Measurements from ENCODE around the gene RPP25L.

RPP25L gene

DNA sequence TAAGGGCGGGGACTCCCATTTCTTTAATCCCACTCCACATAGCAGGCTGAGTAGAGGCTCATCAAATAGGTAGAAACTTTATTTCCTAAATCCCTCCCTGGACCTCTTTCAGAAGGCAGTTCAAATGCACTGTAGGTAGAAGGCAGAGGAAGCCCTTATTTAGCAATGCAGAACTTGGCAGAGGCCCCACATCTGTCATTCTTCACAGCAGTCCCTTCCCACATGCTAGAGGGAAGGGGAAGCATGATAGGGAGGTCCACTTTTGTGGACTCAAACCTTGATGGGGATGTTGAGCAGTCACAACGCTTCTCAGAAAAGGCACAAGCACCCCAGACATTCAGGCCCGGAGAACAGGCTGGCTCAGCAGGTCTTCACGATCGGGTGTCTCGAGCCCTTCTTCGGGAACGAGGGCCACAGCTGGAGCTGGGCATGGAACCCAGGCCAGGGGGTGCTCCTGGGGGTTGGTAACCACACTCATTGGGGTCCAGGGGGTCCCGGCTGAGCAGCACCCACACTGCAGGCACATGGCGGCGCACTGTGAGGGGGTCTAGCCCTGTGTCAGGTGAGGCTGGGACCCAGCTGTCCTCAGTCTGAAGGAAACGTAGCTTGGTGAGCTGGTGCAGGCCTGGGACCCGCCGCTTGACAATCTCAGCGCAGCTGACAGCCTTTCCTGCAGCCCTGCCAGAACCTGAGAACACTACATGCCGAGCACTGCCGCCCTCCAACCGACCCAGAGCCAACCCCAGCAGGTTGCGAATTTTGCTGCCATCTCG, 1.3 kb downstream of the RPP25L start:
- DNase-seq, result no peak

DNA sequence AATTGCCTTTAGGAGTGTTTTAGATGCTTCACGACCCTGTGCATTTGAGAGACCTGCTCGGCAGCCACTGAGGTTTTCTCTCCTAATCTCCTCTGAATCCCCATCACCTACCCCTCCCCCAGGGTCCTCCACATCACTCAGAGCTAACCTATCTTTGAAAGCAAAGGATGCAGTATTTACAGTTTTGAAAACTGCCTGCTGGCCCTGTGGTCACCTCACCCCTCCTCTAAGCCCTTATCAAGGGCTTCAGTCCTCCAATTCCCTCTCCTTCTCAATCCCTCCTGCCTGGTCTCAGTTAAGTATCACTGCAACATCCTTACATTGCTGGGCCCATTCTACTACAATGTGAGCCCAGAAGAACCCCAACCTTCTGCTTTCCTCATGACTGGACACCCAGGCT, 4.6 kb downstream of the RPP25L start:
- no peak for DNase-seq

DNA sequence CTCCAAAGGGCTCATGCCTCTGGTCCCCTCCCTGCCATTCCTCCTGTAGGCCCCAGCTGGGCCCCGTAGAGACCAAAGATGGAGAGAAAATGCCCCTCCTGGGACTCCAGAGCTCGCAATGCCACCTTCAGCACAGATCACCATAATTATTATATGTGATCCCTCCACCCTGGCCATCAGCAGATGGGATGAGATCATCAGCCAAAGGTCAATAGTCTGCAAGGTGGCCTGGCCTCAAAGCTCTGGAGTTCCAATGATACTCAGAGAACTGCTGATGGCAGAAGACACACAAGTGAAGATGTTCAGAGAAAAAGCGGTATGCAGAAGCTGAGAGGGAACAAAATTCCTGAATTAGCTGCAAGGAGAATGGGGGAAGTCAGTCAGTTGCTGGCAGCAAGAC, 5.0 kb downstream of the RPP25L start:
- DNase-seq, result no peak

DNA sequence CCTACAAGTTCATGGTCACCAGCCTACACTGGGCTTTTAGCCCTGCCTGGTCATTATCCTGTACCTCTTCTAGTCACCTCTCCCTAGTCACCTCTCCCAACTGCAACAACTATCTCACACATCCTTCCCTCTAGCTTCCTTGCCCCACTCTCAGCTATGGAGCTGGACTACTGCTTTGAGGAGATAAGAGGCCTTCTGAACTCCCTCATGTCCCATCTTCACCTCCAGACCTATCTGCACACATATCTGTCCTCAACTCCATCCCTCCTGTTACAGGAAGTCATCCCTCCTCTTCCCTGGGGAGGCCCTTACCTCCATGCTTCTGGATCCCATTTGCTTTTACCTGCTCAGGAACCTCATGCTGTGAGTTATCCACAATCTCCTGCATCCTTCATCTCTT, 5.7 kb downstream of the RPP25L start:
- no peak for DNase-seq

DNA sequence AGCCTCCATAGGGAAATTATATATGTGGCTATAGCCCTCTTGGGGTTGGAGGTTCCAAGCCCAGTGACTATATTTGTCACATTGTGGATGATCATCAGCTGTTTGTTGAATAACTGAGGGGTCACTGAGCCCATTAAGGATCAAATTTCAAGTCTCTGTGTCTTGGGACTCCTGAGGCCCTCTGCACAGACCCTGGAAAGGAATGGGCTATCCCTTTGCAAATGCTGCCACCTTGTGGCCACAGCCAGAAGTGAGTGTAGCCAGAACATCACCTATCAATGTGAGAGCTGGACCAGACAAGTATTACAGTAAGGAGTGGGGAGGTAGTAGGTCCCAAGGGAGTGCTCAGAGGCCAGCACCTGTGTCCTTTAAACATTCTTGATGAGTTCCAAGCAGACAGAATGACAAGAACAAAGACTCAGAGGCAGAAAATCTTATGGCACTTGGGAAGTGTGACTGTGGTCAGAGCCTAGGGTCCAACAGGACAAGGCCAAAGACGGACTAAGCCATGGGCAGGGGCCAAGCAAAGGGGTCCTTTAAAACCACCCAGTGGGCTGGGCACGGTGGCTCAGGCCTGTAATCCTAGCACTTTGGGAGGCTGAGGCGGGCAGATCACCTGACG, 8.2 kb downstream of the RPP25L start:
- peak; percentile 83 for DNase-seq

DNA sequence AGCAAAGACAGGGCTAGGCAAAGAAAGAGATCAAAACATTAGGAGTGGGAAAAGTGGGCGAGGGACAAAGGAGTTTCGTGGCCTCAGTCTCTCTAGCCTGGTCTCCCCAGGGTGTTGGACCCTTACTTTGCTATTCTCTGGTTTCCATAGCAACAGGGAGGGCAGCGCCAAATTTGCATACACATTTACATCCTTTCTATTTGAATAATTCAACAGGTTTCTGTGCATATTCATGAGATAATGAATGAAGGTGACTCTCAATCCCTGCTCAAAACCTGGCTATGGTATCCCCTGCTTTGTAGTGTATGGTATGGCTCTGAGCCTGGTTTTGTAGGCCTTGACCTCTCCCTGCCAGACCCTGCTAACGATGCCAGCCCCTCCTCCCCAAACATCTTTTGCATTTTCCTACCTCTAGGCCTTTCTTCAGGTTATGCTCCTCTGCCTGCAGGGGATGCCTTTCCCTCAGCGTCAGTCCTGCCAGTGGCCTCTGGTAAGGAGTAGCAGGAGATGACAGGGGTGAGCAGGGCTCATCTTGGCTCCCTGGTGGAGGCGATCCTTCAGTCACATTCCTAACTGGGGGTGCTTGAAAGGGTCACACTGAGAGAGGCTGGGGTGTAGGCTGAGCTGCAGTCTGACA, 9.8 kb downstream of the RPP25L start:
- no peak for DNase-seq

DNA sequence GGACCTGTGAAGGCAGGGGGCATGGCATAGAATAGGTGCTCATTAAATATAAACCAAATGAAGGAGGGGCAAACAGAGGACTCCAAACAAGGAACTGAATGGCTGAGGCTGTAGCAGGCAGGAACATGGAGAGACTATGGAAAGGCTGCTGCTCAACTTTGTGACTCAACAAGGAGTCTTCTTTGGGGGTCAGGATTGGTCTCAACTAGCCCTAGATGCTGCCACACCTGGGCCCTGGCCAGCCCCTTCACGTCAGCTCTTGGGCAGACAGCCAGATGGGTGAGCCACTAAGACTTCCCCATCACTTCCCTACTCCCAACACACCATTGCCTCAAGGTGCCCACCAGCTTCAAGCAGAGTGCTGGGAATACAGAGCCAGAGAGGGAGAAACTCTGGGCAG, 11.0 kb downstream of the RPP25L start:
- DNase-seq, result no peak

DNA sequence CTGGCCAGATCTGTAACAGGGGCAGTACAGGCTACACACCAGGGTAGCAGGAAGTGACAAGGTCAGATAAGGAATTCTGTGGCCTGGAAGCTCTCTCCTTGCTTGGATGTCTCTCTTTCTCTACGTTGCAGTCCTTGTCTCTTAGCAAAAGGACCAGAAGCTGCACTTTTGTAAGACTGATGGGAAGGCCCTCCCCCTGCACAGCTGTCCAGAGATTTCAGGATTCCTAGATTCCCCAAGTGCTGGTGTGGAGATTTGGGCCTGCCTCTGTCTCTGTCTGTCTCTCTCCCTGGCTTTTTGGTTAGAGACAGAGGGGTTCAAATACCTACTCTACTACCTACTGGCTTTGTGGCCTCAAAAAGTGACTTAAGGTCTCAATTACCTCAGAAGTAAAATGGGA, 12.4 kb downstream of the RPP25L start:
- no peak for DNase-seq

DNA sequence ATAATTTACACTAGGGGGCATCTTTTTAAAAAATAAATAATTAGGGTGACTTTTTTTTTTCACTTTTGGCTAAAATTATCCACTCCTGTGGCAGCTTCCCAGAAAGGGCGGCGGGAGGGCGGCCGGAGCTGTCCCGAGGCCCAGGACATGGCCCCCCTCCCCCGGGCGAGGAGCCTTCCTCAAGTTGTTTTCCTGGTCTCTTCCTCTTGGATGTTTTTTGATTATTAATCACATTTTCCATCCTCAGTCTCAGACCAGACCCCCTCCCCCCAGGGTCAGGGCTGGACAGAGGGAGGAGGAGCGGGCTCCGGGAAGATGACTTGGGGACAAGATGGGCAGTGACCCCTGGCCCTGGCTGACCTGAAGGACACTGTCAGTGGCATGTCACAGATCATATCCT, 17.7 kb downstream of the RPP25L start:
- no peak for DNase-seq

DNA sequence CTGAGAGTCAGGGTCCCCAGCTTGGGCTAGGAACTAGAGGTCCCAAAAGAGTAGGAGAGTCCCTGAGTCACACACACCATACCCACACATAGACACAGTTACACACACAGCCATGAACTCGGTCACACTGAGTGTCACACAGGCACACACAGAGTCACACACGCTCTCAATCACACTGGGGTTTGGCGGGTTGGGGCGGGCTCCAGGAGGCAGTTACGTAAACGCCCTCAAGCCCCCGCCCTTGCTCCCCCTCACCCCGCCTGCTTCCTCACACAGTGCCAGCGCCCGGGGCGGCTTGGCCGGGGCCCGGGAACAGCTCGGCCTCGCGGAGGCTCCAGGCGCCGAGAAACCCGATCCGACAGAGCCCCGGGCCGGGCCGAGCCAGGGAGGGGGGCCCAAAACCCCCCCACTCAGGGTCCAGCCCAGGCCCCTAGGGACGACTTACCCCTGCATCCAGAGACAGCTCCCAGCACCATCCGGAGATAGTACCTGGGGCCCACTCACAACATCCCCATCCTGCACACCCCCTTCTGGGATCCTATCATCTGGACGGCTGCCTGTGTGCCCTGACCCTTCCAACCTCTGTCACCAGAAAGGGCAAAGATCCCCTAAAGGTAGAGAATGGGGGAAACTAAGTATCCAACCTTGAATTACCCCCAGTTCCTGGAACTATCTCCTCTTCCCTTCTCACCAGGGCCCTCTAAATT, 18.8 kb downstream of the RPP25L start:
- no peak for DNase-seq

DNA sequence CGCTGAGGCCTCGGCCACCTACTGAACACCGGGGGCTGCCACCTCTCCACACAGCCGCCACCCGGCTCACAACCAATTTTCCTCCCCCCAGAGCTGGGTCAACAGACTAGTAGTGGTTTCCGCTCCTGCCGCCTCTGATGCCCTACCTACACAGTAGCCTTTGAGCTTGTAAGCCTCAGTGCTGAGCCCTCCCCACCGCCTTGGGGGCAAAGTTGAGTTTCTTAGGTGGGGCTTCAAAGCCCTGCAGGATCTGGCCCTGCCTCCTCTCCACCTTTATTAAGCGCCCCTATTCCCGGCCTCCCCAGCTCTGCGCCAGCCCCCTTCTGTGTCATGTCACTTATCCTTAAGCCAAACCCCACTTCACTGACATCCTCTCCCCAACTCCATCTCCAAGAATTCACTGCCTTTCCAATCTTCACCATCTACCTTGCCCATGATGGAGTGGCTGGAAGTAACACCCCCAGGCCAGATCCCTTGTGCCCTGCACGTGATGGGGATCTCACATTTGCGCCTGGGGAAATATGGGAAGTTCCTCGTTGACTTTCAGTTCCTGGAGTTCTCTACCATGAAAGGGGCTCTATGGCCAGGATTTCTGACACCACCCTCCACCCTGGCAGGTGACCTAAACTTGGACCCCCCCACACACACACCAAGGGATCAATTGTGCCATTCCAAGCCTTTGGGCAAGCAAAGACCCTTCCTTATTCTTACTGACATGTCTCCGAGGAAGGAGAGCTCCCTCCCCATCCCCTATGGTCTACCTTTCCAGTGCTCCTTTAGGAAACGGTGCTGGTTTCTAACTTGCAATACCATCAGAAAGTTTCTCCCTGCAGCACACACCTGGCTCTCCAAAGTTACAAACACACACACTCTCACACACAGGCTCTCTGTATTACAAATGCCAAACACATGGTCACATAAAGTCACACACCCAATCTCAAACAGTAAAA, 19.7 kb downstream of the RPP25L start:
- DNase-seq, result no peak

DNA sequence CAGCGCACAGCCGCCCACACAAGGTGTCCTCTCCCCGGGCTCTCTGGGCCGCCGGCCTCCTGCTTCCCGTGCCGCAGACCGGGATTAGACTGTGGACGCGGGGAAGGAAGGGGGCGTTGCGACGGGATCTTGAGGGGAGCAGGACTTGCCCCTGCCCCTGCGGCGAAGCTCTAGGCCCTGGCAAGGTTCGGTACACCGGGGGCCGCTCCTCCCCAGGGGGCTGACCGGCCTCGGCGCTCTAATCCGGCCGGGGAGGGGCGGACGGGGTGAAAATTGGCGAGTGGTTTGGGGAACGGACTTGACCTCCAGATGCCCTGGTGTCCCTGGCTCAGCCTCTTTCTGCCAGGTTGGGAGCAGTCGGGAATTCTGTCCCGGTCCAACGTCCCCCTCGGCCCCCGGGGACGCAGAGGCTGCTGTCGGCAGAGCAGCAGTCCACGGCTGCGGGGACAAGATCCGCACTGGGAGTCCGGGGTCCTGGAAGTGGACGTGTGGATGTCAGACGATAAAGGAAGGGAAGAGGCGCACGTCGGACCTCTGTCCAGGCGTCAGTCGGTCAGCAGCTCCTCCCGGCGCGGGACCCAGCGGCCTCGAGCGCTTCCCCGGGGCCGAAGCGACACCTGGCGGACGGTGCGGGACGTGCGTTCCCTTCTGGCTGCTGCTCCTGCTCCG, 20.5 kb downstream of the RPP25L start:
- peak; percentile 79 for DNase-seq

DNA sequence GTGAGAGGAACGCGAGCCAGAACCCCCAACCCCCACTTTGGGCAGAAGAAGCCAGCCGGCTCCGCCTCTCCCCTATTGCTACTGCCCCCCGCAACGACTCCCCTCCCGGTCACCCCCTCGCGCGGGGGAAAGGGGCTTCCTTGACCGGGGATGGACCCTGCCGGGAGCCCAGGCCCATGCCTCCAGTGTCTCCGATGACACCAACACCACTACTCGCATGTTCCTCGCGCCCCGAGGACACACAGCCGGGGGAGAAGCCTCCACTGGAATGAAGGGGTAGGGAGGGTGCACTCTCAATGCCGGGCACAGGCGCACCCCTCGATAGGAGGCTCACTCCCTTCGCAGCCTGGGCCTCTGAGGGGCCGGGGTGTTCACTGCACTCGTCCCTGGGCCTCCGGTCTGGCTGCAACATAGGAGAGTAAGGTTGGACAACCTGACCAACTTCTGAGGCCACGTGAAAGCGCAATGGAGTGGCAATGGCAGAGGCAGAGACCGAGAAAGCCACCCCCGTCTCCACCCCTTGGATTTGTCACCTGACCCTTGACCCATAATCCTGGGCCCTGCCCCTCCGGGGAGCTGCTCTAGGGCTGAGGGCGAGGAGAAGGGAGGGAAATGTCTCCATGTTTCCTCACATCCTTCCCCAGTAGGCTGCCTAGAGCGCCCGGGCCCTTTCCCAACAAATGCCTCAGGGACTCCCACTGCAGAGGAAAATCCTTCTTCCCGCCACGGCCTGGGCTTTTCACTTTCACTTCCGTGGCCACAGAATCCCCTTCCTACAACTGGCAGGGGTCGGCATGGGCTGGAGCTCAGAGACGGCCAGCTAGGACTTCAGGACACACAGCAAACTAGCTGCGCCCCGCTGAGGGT, 21.3 kb downstream of the RPP25L start:
- DNase-seq, result no peak

DNA sequence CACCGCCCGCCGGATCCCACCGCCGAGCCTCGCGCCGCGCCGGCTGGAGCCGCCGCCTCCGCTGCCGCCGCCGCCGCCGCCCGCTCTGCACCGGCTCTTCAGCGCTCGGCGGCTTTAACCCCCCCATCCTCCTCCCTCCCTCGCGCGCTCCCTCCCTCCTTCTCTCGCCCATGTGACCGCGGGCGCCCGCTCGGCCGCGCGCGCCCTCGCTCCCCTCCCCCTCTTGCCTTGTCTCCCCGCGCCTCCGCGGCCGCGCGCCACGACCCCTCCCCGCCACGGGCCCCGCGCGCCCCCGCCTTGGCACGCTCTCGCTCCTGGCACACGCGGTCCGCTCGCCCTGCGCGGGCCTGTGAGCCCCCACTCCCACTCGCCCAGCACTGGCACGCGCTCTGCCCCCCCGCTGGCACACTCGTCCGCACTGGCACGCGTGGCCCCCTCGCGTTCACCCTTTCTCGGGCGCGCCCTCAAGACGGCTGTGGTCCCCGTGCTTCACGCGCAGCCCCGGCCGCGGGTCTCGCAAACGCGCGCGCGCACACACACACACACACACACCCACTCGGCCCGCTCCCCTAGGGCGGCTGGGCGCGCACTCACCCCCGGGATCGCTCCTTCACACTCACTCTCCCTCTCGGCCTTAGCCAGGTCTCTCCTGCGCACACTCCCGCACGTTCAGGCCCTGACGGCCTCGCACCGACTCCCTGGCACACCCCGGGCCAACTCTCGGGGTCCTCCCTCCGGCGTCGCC, 22.1 kb downstream of the RPP25L start, which contains the start of gene CNTFR:
CNTFR (minus strand) TSS at position 89 of the 745 bp plus-strand sequence. CDS start 20,743 bp downstream, outside the sequence.
- DNase-seq, result no peak

DNA sequence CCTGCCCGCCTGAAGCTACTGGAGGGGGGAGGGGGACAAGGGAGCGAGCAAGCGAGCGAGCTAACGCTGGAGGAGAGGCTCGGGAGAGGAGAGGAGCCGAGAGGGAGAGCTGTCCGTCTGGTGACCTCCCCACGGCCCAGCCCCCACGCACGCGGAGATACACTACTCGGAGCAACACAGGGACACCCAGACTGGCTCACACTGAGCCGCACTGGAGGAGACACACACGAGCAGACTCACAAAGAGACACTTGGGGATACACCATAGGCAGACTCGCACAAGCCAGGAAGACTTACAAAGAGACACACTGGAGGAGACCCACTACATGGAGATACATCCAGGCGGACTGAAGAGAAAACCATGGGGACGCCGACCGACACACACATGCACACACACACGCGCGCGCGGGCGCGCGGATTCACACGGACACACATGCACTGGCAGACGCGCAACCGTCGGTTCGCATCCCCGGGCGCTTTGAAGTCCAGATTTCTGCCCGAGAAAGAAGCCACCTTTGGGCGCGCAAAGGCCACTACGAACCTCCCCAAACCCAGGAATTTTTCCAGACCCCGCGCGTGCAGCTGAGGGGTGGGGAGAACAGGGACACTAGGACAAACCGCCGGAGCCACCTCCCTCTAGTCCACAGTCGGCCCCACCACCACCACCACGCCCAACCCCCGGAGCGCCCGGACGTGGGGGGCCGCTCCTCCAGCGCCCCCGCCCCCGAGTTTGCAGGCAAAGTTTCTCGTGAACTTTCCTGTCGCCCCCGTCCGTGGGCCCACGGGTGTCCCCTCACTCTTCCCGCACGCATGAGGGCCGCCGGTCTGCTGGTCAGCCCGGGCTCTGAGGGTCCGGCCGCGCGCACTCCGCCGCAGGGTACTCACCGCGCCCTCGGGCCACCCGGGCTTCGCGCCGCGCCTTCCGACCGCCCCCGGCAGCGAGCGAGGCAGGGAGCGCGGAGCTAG, 22.9 kb downstream of the RPP25L start:
- no peak for DNase-seq

DNA sequence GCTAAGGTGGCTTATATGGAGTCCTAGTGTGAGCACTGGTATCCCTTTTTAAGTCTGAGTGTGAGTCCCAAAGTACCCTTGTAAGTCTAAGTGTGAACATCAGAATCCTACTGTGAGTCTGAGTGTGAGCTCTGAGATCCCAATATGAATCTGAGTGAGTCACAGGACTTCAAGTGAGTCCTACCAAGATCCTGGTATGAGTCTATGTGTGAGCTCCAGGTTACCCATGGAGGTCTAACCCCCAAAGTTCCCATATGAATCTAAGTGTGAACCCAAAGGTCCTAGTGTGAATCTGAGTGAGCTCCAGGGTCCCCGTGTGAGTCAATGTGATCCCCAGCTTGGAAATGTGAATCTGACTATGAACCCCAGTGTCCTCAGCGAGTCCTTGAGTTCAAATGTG, 24.6 kb downstream of the RPP25L start:
- peak; percentile 34 for DNase-seq

DNA sequence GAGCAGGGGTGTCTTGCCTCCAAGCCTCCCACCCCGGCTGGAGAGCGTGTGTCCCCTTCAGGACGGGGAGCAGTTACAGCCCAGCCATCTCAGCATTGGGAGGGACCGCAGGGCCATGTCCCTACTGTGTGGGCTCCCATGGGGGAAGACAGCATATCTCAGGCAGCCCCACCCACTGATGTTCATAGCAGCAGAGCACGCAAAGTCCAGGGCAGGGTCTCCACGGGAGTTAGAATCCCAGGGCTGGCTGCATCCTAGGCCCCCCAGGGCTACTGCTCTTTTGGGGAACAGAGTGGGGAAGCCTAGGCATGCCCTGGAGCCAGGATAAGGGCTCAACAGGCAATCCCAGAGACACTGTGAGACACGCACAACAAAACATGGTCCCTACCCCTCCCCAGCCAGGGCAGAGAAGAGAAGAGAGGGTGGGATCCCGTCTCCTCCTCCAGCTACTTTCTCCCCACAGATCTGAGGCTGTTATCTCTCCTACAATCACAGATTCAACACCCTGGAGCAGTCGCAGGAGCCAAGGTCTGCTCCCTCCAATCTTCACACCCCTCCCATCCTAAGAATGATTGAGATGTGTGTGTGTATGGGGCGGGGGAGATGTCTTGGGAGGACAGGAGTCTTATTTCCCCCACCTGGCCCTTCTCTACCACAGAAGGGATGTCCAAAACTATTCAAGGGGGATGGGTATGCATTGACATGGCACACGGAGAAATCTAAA, 25.8 kb downstream of the RPP25L start:
- DNase-seq, result no peak

DNA sequence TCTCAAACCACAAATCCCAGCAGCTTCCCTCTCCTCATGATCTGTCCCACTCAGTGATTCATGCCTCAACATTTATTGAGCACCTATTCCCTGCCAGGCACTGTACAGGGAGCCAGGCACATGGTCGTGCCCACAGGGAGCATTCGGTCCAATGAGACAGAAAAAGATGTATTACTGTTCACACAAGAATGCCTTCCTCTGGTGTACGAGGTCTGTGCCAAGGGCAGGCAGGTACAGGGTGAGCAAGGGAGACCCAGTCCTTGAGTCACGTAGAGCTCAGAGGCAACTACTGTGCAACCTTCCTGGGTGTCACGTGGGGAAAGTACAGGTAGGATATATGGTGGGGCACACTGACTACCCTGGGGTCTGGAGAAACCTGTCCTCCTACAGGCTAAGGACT, 26.9 kb downstream of the RPP25L start:
- DNase-seq, result no peak
